HL-60 (cell line): ENCODE data around the gene FUT3.
A peak's percentile ranks its signal among the peaks of the same experiment; 100 is the strongest.

Source experiments
- DNase-seq, 2 experiments: peaks; one replicate each; pipeline ENCODE4 v3.0.0-alpha.2; 2010 to 2020; ENCODE audit warnings: low read depth in 1 of 2, low spot score in 1 of 2
- H3K27ac ChIP-seq: fragments of 250-450 bp; sonication (Bioruptor Pico); replicated peaks from 2 replicates; pipeline ENCODE4 v1.5.1; 2020; ENCODE audit warnings: mild to moderate bottlenecking, moderate library complexity
- H3K27me3 ChIP-seq: fragments of 250-450 bp; sonication (Bioruptor Pico); 2 replicates; pipeline ENCODE4 v1.5.1; 2021; ENCODE audit warnings: mild to moderate bottlenecking, moderate library complexity; ENCODE audit not compliant: insufficient read depth, poor library complexity, severe bottlenecking
- H3K4me3 ChIP-seq: replicated peaks from 2 replicates; pipeline ENCODE4 v1.5.1; 2011; ENCODE audit warnings: mild to moderate bottlenecking, control low read depth, low read length; ENCODE audit not compliant: insufficient read depth
- GABPA ChIP-seq: IDR thresholded peaks from 2 replicates; pipeline ENCODE4 v1.6.1; 2012; ENCODE audit warnings: low read depth
- POLR2AphosphoS5 ChIP-seq: IDR thresholded peaks from 2 replicates; pipeline ENCODE4 v1.6.1; 2012; ENCODE audit warnings: low read depth
- SPI1 ChIP-seq: IDR thresholded peaks from 2 replicates; pipeline ENCODE4 v1.6.1; 2012; ENCODE audit warnings: low read depth, mild to moderate bottlenecking, borderline replicate concordance
- TF ChIP-seq, protein P1 (sequence below): IDR thresholded peaks from one replicate; pipeline ENCODE4 v1.5.1; 2011; ENCODE audit warnings: low read length, control low read depth, inconsistent platforms; ENCODE audit not compliant: insufficient read depth
- TF ChIP-seq, protein P2 (sequence below): IDR thresholded peaks from 2 replicates; pipeline ENCODE4 v1.6.1; 2012; ENCODE audit warnings: low read depth; ENCODE audit not compliant: insufficient replicate concordance

The FUT3 gene

GRCh38 chr19:5809469-5809868, 41.8 kb downstream of the FUT3 start:
- no peak for DNase-seq
- TF ChIP-seq, protein P1, sequence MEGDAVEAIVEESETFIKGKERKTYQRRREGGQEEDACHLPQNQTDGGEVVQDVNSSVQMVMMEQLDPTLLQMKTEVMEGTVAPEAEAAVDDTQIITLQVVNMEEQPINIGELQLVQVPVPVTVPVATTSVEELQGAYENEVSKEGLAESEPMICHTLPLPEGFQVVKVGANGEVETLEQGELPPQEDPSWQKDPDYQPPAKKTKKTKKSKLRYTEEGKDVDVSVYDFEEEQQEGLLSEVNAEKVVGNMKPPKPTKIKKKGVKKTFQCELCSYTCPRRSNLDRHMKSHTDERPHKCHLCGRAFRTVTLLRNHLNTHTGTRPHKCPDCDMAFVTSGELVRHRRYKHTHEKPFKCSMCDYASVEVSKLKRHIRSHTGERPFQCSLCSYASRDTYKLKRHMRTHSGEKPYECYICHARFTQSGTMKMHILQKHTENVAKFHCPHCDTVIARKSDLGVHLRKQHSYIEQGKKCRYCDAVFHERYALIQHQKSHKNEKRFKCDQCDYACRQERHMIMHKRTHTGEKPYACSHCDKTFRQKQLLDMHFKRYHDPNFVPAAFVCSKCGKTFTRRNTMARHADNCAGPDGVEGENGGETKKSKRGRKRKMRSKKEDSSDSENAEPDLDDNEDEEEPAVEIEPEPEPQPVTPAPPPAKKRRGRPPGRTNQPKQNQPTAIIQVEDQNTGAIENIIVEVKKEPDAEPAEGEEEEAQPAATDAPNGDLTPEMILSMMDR: no peak
- TF ChIP-seq GABPA: no peak
- TF ChIP-seq, protein P2, sequence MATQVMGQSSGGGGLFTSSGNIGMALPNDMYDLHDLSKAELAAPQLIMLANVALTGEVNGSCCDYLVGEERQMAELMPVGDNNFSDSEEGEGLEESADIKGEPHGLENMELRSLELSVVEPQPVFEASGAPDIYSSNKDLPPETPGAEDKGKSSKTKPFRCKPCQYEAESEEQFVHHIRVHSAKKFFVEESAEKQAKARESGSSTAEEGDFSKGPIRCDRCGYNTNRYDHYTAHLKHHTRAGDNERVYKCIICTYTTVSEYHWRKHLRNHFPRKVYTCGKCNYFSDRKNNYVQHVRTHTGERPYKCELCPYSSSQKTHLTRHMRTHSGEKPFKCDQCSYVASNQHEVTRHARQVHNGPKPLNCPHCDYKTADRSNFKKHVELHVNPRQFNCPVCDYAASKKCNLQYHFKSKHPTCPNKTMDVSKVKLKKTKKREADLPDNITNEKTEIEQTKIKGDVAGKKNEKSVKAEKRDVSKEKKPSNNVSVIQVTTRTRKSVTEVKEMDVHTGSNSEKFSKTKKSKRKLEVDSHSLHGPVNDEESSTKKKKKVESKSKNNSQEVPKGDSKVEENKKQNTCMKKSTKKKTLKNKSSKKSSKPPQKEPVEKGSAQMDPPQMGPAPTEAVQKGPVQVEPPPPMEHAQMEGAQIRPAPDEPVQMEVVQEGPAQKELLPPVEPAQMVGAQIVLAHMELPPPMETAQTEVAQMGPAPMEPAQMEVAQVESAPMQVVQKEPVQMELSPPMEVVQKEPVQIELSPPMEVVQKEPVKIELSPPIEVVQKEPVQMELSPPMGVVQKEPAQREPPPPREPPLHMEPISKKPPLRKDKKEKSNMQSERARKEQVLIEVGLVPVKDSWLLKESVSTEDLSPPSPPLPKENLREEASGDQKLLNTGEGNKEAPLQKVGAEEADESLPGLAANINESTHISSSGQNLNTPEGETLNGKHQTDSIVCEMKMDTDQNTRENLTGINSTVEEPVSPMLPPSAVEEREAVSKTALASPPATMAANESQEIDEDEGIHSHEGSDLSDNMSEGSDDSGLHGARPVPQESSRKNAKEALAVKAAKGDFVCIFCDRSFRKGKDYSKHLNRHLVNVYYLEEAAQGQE: no peak
- TF ChIP-seq SPI1: no peak
- no peak for TF ChIP-seq POLR2AphosphoS5
- H3K27me3 ChIP-seq: peaks cover 17% of the 10 kb centered on the region
- H3K27ac ChIP-seq: peak overlapping the region; percentile 23; the same call in 1 of the 2 replicates
- no peak overlapping the region for H3K4me3 ChIP-seq

DNA sequence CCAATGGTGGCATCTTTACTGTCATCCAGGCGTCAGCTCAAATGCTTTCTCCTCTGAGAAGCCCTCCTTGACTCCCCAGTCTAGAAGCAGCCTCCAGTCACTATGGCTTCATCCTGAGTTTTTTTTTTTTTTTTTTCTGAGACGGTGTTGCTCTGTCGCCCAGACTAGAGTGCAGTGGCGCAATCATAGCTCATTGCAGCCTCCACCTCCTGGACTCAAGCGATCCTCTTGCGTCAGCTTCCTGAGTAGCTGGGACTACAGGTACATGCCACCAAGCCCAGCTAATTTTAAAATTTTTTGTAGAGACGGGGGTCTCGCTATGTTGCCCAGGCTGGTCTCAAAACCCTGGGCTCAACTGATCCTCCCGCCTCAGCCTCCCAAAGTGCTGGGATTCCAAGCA, 42.2 kb downstream of the FUT3 start:
- Histone ChIP-seq H3K27me3 (peaks cover 21% of the 10 kb centered on the region), H3K4me3 (no peak overlapping the region), H3K27ac (no peak overlapping the region; the same call in 1 of the 2 replicates)
- DNase-seq: peak; percentile 62 to 87
- TF ChIP-seq POLR2AphosphoS5 (no peak), SPI1 (no peak)

GRCh38 chr19:5808120-5808816, 43.0 kb downstream of the FUT3 start:
- DNase-seq: no peak
- no peak overlapping the region for H3K4me3 ChIP-seq
- peaks cover 22% of the 10 kb centered on the region for H3K27me3 ChIP-seq
- no peak for TF ChIP-seq GABPA
- TF ChIP-seq, protein P2: no peak
- TF ChIP-seq, protein P1: no peak
- no peak overlapping the region for H3K27ac ChIP-seq

DNA sequence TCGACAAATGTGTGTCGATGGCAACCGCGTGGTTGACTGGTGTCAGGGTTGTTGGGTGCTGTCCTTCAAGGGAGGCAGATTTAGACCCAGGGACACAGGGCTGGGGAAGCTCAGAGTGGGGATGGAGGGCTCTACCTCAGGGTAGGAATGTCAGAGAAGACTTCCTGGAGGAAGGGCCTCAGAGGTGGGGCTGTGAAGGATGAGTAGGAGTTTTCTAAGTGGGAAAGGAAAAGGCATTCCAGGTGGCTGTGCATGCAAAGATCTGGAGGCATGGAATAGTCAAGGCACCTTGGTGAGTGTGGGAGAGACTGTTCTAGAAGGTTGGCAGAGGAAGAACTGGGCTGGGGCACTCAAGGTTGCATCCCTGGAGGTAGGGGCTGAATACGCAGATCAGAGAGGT, 44.3 kb downstream of the FUT3 start:
- Histone ChIP-seq H3K27me3 (peaks cover 22% of the 10 kb centered on the region), H3K4me3 (no peak overlapping the region)
- TF ChIP-seq, protein P2: no peak
- no peak for TF ChIP-seq SPI1
- no peak for TF ChIP-seq POLR2AphosphoS5
- TF ChIP-seq, protein P1: no peak
- TF ChIP-seq GABPA: no peak

More for the DNA sequence above, 44.3 kb downstream of the FUT3 start:
- H3K27ac ChIP-seq: no peak overlapping the region
- DNase-seq: no peak
